Fibroblast of mammary gland (primary cell): Measurements from ENCODE around the gene CAMP.
A peak's percentile ranks its signal among the peaks of the same experiment; 100 is the strongest.
"Not testable (repeated sequence)": the region's sequence is repeated elsewhere in the genome, so short reads cannot be mapped to it uniquely, and the experiment has no call there.

ENCODE experiments used
- DNase-seq: peaks from one replicate; pipeline ENCODE4 v3.0.0-alpha.2; 2010; ENCODE audit warnings: low read depth
- H3K4me3 ChIP-seq: 2 replicates; pipeline ENCODE4 v1.5.1; 2011; ENCODE audit warnings: low read depth, mild to moderate bottlenecking, low read length, moderate library complexity; ENCODE audit not compliant: control insufficient read depth
- CTCF ChIP-seq: conservative IDR thresholded peaks from 2 replicates; pipeline ENCODE4 v1.5.1; 2011; ENCODE audit warnings: low read depth, low read length, inconsistent platforms; ENCODE audit not compliant: control insufficient read depth, insufficient read depth

The CAMP gene

DNA sequence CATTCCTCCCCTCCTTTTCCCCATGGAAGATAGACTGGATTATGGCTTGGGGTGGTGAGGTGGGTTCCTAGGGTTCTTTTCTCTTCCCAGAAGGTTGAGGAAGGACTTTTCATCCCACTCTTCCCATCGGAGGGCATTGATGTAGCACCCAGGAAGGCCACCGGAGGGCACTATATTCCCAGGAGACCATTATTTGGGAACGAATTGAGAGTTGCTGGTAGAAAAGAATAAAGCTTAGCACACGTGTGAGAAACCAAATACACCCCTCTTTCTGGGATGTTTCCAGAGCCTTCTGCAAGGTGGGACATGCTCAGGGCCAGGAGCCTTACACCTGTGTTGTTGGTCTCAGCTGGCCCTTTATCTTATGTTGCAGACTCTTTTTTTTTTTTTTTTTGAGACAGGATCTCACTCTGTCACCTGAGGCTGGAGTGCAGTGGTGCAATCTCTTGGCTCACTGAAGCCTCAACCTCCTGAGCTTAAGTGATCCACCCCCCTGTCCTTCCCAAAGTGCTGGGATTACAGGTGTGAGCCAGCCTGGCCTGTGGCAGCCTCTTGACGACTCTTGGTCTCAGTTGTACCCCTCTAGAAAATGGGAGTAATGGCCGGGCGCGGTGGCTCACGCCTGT is 28.7 kb upstream of the CAMP start:
- H3K4me3 ChIP-seq = no peak overlapping the region
- peak; percentile 64 for DNase-seq
- peak; percentile 90 for TF ChIP-seq CTCF

DNA sequence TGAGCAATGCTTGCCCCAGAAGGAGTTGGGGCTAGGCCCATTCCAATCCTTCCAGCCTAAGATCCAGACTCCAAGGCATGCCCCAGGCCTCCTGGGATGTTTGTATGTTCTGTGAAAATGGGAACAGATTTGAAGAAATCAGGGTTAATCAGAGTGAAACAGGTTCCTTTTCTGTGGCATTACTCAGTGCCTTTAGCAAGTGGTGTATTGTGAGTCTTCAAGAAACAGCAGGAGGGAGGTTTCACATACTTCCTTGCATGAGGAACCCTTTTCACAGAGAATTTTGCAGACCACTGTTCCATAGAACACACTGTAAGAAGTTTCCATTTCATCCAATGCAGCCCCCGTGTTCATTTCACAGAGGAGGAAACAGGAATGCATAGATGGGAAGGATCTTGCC is 26.7 kb upstream of the CAMP start:
- no peak for TF ChIP-seq CTCF
- no peak for DNase-seq

GRCh38 chr3:48199117-48199516 is 24.2 kb upstream of the CAMP start:
- H3K4me3 ChIP-seq = no peak overlapping the region
- no peak for DNase-seq
- TF ChIP-seq CTCF = no peak

More for the DNA sequence above, 26.7 kb upstream of the CAMP start:
- H3K4me3 ChIP-seq = no peak overlapping the region

- no peak for TF ChIP-seq CTCF
- H3K4me3 ChIP-seq = no peak overlapping the region
- no peak for DNase-seq
Observed at GRCh38 chr3:48202632-48203031, 20.7 kb upstream of the CAMP start.

- DNase-seq = no peak
- no peak overlapping the region for H3K4me3 ChIP-seq
- no peak for TF ChIP-seq CTCF
Observed at GRCh38 chr3:48208076-48208475, 15.2 kb upstream of the CAMP start.

- no peak for DNase-seq
Observed at GRCh38 chr3:48209445-48209844, 13.8 kb upstream of the CAMP start.

GRCh38 chr3:48210534-48210933 is 12.8 kb upstream of the CAMP start:
- not testable (repeated sequence) for DNase-seq

More at GRCh38 chr3:48209445-48209844, 13.8 kb upstream of the CAMP start:
- H3K4me3 ChIP-seq = no peak overlapping the region
- TF ChIP-seq CTCF = no peak

DNA sequence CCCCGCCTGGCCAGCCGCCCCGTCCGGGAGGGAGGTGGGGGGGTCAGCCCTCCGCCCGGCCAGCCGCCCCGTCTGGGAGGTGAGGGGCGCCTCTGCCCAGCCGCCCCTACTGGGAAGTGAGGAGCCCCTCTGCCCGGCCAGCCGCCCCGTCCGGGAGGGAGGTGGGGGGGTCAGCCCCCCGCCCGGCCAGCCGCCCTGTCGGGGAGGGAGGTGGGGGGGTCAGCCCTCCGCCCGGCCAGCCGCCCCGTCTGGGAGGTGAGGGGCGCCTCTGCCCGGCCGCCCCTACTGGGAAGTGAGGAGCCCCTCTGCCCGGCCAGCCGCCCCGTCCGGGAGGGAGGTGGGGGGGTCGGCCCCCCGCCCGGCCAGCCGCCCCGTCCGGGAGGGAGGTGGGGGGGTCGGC is 11.5 kb upstream of the CAMP start:
- not testable (repeated sequence) for H3K4me3 ChIP-seq, DNase-seq

More at GRCh38 chr3:48210534-48210933, 12.8 kb upstream of the CAMP start:
- H3K4me3 ChIP-seq = not testable (repeated sequence)
